ENCODE measurements around the gene BCAM. TPM values are rescaled to one million over a fixed set of nuclear protein-coding genes. Genes with fewer than 3 reads are reported as not detected.

BCAM gene
- polyA plus RNA-seq, 3 donors, result 0.09 TPM; not detected in 2

- H3K9ac ChIP-seq (ENCODE audit: insufficient read depth, low read length, poor library complexity, severe bottlenecking), result no peak overlapping the region
- H3K4me1 Mint-ChIP-seq, result peaks cover 2% of the 10 kb centered on the region
Observed at GRCh38 chr19:44792281-44792680, 16.6 kb upstream of the BCAM start.

DNA sequence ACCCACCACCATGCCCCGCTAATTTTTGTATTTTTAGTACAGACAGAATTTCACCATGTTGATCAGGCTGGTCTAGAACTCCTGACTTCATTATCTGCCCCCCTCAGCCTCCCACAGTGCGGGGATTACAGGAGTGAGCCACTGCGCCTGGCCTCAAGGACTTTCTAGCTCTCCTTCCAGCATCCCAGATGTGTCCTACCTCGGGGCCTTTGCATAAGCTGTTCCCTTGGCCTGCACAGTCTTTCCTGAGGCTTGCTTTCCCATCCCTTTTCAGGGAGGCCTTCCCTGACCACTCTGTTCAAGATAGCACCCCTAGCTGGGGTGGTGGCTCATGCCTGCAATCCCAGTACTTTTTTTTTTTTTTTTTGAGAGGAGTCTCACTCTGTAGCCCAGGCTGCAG is 14.3 kb upstream of the BCAM start:
- no peaks in the 10 kb centered on the region for H3K36me3 ChIP-seq (replicated peaks in 1 of 2; ENCODE audit: control insufficient read depth in 1 of 2, insufficient read depth in 2 of 2, low read length in 2 of 2)
- no peak overlapping the region for H3K9ac ChIP-seq (ENCODE audit: insufficient read depth, low read length, poor library complexity, severe bottlenecking)
- no peaks in the 10 kb centered on the region for H3K4me1 ChIP-seq (ENCODE audit: control insufficient read depth in 1 of 2, insufficient read depth in 2 of 2, low read length in 2 of 2)
- Mint-ChIP-seq H3K27me3 (ENCODE audit: low read depth in 3 of 3) (peaks cover 2 to 15% (median 2%) of the 10 kb centered on the region in 3 donors), H3K36me3 (no peaks in the 10 kb centered on the region), H3K27ac (peak overlapping the region in 1 of 7 donors; percentile 41), H3K4me3 (no peak overlapping the region), H3K4me1 (peaks cover 2% of the 10 kb centered on the region), H3K9me3 (no peaks in the 10 kb centered on the region)
- no peak overlapping the region for H3K4me2 ChIP-seq (replicated peaks; ENCODE audit: extremely low read depth, low read length, poor library complexity, severe bottlenecking)
- no peaks in the 10 kb centered on the region for H3K27me3 ChIP-seq (ENCODE audit: control insufficient read depth in 2 of 2, insufficient read depth in 2 of 2, low read length in 2 of 2)
- DNase-seq, result no peak
- 96% methylated on average over 3 of the region's 4 CpGs for WGBS (ENCODE audit: insufficient coverage)
- H3K9me3 ChIP-seq (replicated peaks in 1 of 2; ENCODE audit: control insufficient read depth in 1 of 2, insufficient read depth in 1 of 2, low read length in 2 of 2), result no peaks in the 10 kb centered on the region
- no peaks in the 10 kb centered on the region for H4K20me1 ChIP-seq (ENCODE audit: insufficient read depth, low read length)
- no peak overlapping the region for H2AFZ ChIP-seq (ENCODE audit: insufficient read depth, low read depth, low read length, poor library complexity, severe bottlenecking)
- H3K4me3 ChIP-seq (replicated peaks in 1 of 3; ENCODE audit: low read depth in 2 of 3, low read length in 3 of 3), result no peak overlapping the region
- no peak overlapping the region for H3K27ac ChIP-seq (ENCODE audit: low read depth in 1 of 2, low read length in 2 of 2)
- TF ChIP-seq CTCF (IDR thresholded peaks at IDR 0.05), result no peak
- H3K79me2 ChIP-seq (ENCODE audit: insufficient read depth, low read length), result no peaks in the 10 kb centered on the region
- intact Hi-C loops (cut with micrococcal nuclease), result no loop called here

More at GRCh38 chr19:44792281-44792680, 16.6 kb upstream of the BCAM start:
- Histone ChIP-seq H3K4me3 (replicated peaks in 1 of 3; ENCODE audit: low read depth in 2 of 3, low read length in 3 of 3) (no peak overlapping the region), H3K27me3 (ENCODE audit: control insufficient read depth in 2 of 2, insufficient read depth in 2 of 2, low read length in 2 of 2) (no peaks in the 10 kb centered on the region), H3K79me2 (ENCODE audit: insufficient read depth, low read length) (no peaks in the 10 kb centered on the region), H3K4me1 (ENCODE audit: control insufficient read depth in 1 of 2, insufficient read depth in 2 of 2, low read length in 2 of 2) (no peaks in the 10 kb centered on the region), H4K20me1 (ENCODE audit: insufficient read depth, low read length) (no peaks in the 10 kb centered on the region), H2AFZ (ENCODE audit: insufficient read depth, low read depth, low read length, poor library complexity, severe bottlenecking) (no peak overlapping the region), H3K27ac (ENCODE audit: low read depth in 1 of 2, low read length in 2 of 2) (no peak overlapping the region), H3K4me2 (replicated peaks; ENCODE audit: extremely low read depth, low read length, poor library complexity, severe bottlenecking) (no peak overlapping the region), H3K36me3 (replicated peaks in 1 of 2; ENCODE audit: control insufficient read depth in 1 of 2, insufficient read depth in 2 of 2, low read length in 2 of 2) (no peaks in the 10 kb centered on the region), H3K9me3 (replicated peaks in 1 of 2; ENCODE audit: control insufficient read depth in 1 of 2, insufficient read depth in 1 of 2, low read length in 2 of 2) (no peaks in the 10 kb centered on the region)
- Mint-ChIP-seq H3K27ac (no peak overlapping the region), H3K36me3 (no peaks in the 10 kb centered on the region), H3K4me3 (no peak overlapping the region), H3K9me3 (no peaks in the 10 kb centered on the region), H3K27me3 (ENCODE audit: low read depth in 3 of 3) (peaks cover 2 to 10% (median 4%) of the 10 kb centered on the region in 3 donors)
- no peak for DNase-seq
- WGBS (ENCODE audit: insufficient coverage), result 88% methylated on average over 8 of the region's 9 CpGs
- intact Hi-C loops (cut with micrococcal nuclease), result no loop called here
- TF ChIP-seq CTCF (IDR thresholded peaks at IDR 0.05), result no peak
